ENCODE data around the gene TBXA2R. TPM values are rescaled to one million over a fixed set of nuclear protein-coding genes. Genes with fewer than 3 reads are reported as not detected.

TBXA2R gene
- total RNA-seq, 2 experiments from 2014 or later, result 0.47 to 0.75 TPM

DNA sequence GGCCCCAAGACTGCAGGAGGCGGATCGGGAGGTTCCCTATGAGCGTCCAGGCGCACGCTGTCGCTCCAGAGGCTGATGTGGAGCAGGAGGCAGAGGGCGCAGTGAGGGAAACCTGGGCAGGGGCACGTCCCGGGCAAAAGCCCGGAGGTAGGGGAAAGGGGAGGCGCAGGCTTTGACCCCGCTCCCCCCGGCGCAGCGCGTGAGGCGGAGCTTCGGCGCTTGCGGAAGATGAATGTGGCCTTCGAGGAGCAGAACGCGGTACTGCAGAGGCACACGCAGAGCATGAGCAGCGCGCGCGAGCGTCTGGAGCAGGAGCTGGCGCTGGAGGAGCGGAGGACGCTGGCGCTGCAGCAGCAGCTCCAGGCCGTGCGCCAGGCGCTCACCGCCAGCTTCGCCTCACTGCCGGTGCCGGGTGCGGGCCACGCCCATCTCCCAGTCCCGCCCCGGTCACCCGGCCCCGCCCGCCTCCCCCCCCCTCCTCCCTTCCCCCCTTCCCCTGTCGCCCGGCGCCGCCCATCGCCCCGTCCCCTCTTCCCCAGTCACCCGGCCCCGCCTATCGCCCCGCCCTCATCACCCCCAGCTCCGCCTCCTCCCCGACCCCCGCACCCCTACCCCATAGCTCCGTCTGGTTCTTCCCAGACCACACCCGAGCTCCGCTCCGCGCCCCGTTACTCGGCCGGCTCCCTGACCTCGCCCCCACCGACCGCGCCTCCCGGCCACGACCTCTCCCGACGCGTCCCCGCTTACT is 29.8 kb downstream of the TBXA2R start:
- H3K4me3 ChIP-seq (ENCODE audit: low read length), result no peak overlapping the region
- H3K27ac ChIP-seq (ENCODE audit: low read depth in 1 of 2, low read length in 2 of 2), result no peak overlapping the region
- H3K9me3 ChIP-seq (ENCODE audit: control insufficient read depth in 1 of 2, insufficient read depth in 1 of 2, low read length in 2 of 2), result peaks cover 0 to 7% of the 10 kb centered on the region in 2 experiments
- Mint-ChIP-seq H3K36me3 (ENCODE audit: low read depth) (peaks cover 12% of the 10 kb centered on the region), H3K27me3 (no peaks in the 10 kb centered on the region), H3K9me3 (no peaks in the 10 kb centered on the region), H3K27ac (no peak overlapping the region), H3K4me3 (no peak overlapping the region), H3K4me1 (ENCODE audit: low read depth) (peaks cover 13% of the 10 kb centered on the region)
- no peaks in the 10 kb centered on the region for H3K36me3 ChIP-seq (ENCODE audit: insufficient read depth, low read length)
- H3K4me1 ChIP-seq (ENCODE audit: insufficient read depth, low read length), result peaks cover 16% of the 10 kb centered on the region
- POLR2A ChIA-PET, result no interaction called here
- CTCF ChIA-PET, result no interaction called here
- ATAC-seq (ENCODE audit: poor library complexity) (no peak), DNase-seq (peak in 1 of 14 experiments; percentile 48)
- intact Hi-C loops (cut with DNase I, micrococcal nuclease), result no loop called here
- TF ChIP-seq, protein P1, sequence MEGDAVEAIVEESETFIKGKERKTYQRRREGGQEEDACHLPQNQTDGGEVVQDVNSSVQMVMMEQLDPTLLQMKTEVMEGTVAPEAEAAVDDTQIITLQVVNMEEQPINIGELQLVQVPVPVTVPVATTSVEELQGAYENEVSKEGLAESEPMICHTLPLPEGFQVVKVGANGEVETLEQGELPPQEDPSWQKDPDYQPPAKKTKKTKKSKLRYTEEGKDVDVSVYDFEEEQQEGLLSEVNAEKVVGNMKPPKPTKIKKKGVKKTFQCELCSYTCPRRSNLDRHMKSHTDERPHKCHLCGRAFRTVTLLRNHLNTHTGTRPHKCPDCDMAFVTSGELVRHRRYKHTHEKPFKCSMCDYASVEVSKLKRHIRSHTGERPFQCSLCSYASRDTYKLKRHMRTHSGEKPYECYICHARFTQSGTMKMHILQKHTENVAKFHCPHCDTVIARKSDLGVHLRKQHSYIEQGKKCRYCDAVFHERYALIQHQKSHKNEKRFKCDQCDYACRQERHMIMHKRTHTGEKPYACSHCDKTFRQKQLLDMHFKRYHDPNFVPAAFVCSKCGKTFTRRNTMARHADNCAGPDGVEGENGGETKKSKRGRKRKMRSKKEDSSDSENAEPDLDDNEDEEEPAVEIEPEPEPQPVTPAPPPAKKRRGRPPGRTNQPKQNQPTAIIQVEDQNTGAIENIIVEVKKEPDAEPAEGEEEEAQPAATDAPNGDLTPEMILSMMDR (IDR thresholded peaks at IDR 0.05), result no peak
- no peaks in the 10 kb centered on the region for H3K27me3 ChIP-seq (ENCODE audit: control insufficient read depth in 1 of 2, insufficient read depth in 2 of 2, low read length in 2 of 2)

DNA sequence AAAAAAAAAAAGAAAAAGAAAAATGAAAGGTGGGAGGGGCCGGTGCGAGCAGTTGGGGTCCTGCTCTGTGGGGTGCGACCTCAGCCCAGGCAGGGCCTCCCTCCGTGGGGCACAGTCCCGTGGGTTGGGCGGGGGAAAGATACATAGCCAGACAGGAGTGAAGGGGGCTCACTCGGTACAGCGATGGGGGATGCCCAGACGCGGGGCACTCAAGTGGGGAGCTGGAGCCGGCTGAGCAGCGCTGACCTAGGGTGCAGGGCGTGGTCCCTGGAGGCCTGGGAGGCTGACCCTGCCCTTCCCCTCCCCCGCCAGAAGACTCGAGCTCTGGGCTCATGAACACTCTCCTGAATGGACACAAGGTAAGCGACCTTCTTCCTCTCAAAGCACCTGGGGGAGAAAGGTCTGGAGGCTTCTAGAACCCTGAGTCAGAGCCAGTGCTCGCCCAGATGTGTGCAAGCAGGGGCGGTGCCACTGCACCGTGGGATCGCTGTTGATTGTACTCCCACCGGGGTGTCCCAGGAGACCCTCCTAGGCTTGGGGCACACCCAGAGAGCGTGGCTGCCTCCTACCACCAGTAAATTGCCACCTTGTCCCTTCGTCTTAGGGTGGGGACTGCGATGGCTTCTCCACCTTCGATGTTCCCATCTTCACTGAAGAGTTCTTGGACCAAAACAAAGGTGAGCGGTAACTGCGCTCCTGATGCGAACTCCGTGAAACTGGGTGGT is 30.6 kb downstream of the TBXA2R start:
- Histone ChIP-seq H3K27me3 (ENCODE audit: control insufficient read depth in 1 of 2, insufficient read depth in 2 of 2, low read length in 2 of 2) (no peaks in the 10 kb centered on the region), H3K27ac (ENCODE audit: low read depth in 1 of 2, low read length in 2 of 2) (no peak overlapping the region), H3K4me1 (ENCODE audit: insufficient read depth, low read length) (peaks cover 18% of the 10 kb centered on the region), H3K9me3 (ENCODE audit: control insufficient read depth in 1 of 2, insufficient read depth in 1 of 2, low read length in 2 of 2) (peaks cover 0 to 7% of the 10 kb centered on the region in 2 experiments), H3K36me3 (ENCODE audit: insufficient read depth, low read length) (no peaks in the 10 kb centered on the region), H3K4me3 (ENCODE audit: low read length) (no peak overlapping the region)
- ATAC-seq (ENCODE audit: poor library complexity) (no peak), DNase-seq (no peak)
- Mint-ChIP-seq H3K36me3 (ENCODE audit: low read depth) (peaks cover 12% of the 10 kb centered on the region), H3K27ac (no peak overlapping the region), H3K4me1 (ENCODE audit: low read depth) (peaks cover 16% of the 10 kb centered on the region), H3K9me3 (no peaks in the 10 kb centered on the region), H3K4me3 (no peak overlapping the region), H3K27me3 (no peaks in the 10 kb centered on the region)
- POLR2A ChIA-PET, result interaction anchor here (2.0 kb wide), 1 partner anchor 19 kb away, joined by 8 read pairs; the partner anchor contains the start of gene MFSD12
- TF ChIP-seq, protein P1 (IDR thresholded peaks at IDR 0.05), result no peak
- CTCF ChIA-PET, result interaction anchor here (0.5 to 1.2 kb wide), 3 partner anchors 31 to 586 kb away, joined by 3 to 5 read pairs (median 4); no protein-coding TSS in a partner anchor
- intact Hi-C loops (cut with DNase I, micrococcal nuclease), result no loop called here

DNA sequence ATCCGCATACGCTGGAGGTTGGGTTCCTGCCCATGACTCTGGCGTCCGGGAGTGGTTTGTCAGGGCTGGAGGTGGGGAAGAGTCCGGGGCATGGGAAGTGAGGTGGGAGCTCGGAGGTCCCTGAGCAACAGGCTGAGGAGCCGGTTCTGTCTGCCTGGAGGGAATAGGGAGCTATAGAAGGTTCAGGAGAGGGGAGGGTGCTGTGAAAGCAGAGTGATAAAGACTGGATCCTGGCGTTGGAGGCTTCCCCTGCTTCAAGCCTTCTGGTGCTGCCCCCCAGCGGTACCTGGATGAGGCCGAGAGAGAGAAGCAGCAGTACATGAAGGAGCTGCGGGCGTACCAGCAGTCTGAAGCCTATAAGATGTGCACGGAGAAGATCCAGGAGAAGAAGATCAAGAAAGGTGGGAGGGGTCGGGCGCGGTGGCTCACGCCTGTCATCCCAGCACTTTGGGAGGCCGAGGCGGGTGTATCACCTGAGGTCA is 31.4 kb downstream of the TBXA2R start:
- DNase-seq (peak in 7 of 14 experiments; percentile 13 to 57 (median 33)), ATAC-seq (ENCODE audit: poor library complexity) (no peak)
- TF ChIP-seq, protein P1 (IDR thresholded peaks at IDR 0.05), result no peak
- peaks cover 12% of the 10 kb centered on the region for H3K36me3 Mint-ChIP-seq (ENCODE audit: low read depth)
- H3K9me3 ChIP-seq (ENCODE audit: control insufficient read depth in 1 of 2, insufficient read depth in 1 of 2, low read length in 2 of 2), result peaks cover 0 to 7% of the 10 kb centered on the region in 2 experiments
- intact Hi-C loops (cut with DNase I, micrococcal nuclease), result no loop called here
- H3K4me3 Mint-ChIP-seq, result peak overlapping the region; percentile 81
- no peak overlapping the region for H3K27ac ChIP-seq (ENCODE audit: low read depth in 1 of 2, low read length in 2 of 2)
- peaks cover 16% of the 10 kb centered on the region for H3K4me1 Mint-ChIP-seq (ENCODE audit: low read depth)
- no peaks in the 10 kb centered on the region for H3K27me3 Mint-ChIP-seq
- no peaks in the 10 kb centered on the region for H3K9me3 Mint-ChIP-seq
- peaks cover 18% of the 10 kb centered on the region for H3K4me1 ChIP-seq (ENCODE audit: insufficient read depth, low read length)
- H3K36me3 ChIP-seq (ENCODE audit: insufficient read depth, low read length), result no peaks in the 10 kb centered on the region
- CTCF ChIA-PET, result interaction anchor here (0.5 to 1.2 kb wide), 3 partner anchors 30 to 587 kb away, joined by 3 to 5 read pairs (median 4); no protein-coding TSS in a partner anchor
- H3K4me3 ChIP-seq (ENCODE audit: low read length), result no peak overlapping the region
- no peak overlapping the region for H3K27ac Mint-ChIP-seq
- H3K27me3 ChIP-seq (ENCODE audit: control insufficient read depth in 1 of 2, insufficient read depth in 2 of 2, low read length in 2 of 2), result no peaks in the 10 kb centered on the region
- POLR2A ChIA-PET, result interaction anchor here (2.0 kb wide), 1 partner anchor 19 kb away, joined by 8 read pairs; the partner anchor contains the start of gene MFSD12

Measured in CD4-positive, alpha-beta T cell (primary cell).